ENCODE results near the gene TPH1.

Gene TPH1

GRCh38 chr11:18046116-18046777 lies at the start of gene TPH1:
Gene TPH1 (minus strand): TSS chr11:18046269. CDS start chr11:18040762, 5,507 bp downstream.
- peak in 1 of 2 donors; percentile 2 for DNase-seq

- no peak for DNase-seq
Measured at GRCh38 chr11:18093959-18094358, 47.9 kb upstream of the TPH1 start.

- no peak for DNase-seq
Measured at GRCh38 chr11:18091731-18092130, 45.7 kb upstream of the TPH1 start.

GRCh38 chr11:18088966-18089365 lies 42.9 kb upstream of the TPH1 start:
- DNase-seq = no peak

- DNase-seq = no peak
Measured at GRCh38 chr11:18088366-18088765, 42.3 kb upstream of the TPH1 start.

GRCh38 chr11:18081551-18081950 lies 35.5 kb upstream of the TPH1 start:
- DNase-seq = no peak

- DNase-seq = no peak
Measured at GRCh38 chr11:18080451-18080850, 34.4 kb upstream of the TPH1 start.

- DNase-seq = no peak
Measured at GRCh38 chr11:18078909-18079308, 32.8 kb upstream of the TPH1 start.

- no peak for DNase-seq
Measured at GRCh38 chr11:18075444-18075843, 29.4 kb upstream of the TPH1 start.

- DNase-seq = no peak
Measured at GRCh38 chr11:18071098-18071705, 25.1 kb upstream of the TPH1 start.

GRCh38 chr11:18067372-18067771 lies 21.3 kb upstream of the TPH1 start:
- DNase-seq = no peak

- no peak for DNase-seq
Measured at GRCh38 chr11:18066626-18067025, 20.6 kb upstream of the TPH1 start.

GRCh38 chr11:18065572-18065971 lies 19.5 kb upstream of the TPH1 start:
- DNase-seq = no peak

- no peak for DNase-seq
Measured at GRCh38 chr11:18064450-18065054, 18.5 kb upstream of the TPH1 start.

GRCh38 chr11:18063862-18064434 lies 17.9 kb upstream of the TPH1 start:
- DNase-seq = no peak

GRCh38 chr11:18063125-18063524 lies 17.1 kb upstream of the TPH1 start:
- DNase-seq = no peak

GRCh38 chr11:18061351-18061750 lies 15.3 kb upstream of the TPH1 start:
- DNase-seq = no peak

- DNase-seq = no peak
Measured at GRCh38 chr11:18056561-18057181, 10.6 kb upstream of the TPH1 start.

- no peak for DNase-seq
Measured at GRCh38 chr11:18054511-18055103, 8.5 kb upstream of the TPH1 start.

- DNase-seq = no peak
Measured at GRCh38 chr11:18050848-18051247, 4.8 kb upstream of the TPH1 start.

GRCh38 chr11:18036456-18036855 lies 9.6 kb downstream of the TPH1 start:
- no peak for DNase-seq

- DNase-seq = no peak
Measured at GRCh38 chr11:18027475-18027874, 18.6 kb downstream of the TPH1 start.

- DNase-seq = no peak
Measured at GRCh38 chr11:18022419-18022818, 23.6 kb downstream of the TPH1 start.
